ENCODE data around the gene ZFP14.

The ZFP14 gene

DNA sequence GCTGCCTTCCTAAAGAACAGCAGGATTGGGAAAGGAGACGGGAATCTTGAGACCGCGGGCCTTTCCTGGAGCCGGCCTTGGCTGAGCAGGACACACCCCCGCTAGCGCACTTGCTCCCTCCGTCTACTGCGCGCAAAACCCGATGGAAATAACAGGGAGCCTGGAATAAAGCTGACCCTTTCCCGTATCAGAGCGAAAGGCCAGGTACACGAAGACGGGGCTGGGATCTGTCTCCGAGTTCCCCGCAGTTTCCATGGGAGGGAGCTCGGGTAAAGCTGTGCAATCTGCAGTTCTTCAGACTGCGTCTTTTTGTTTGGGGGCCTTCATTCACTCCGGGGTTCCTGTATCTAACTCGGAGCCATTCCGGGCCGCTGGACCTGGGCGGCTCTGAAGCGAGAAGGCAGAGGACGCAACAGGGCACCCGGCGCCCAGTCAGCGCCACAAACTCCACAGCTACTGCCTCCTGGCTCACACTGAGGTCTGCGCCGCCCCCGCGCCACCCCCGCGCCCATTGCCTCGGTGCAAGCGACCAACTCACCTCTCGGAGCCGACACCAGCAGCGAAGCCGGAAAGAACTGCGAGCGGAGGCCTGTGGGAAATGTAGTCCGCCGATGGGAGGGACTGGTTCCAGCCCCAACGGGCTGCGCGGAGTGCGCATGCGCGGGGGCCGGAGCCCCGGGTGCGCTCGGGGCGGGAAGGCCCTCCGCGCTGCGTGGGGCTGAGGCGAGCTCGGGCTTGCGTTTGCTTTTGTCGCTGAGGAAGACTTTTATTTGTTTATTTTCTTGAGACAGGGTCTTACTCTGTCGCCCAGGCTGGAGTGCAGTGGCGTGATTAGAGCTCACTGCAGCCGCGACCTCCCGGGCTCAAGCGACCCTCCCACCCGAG, at the start of gene ZFP14:
Gene ZFP14 (minus strand): TSS at position 577 of the 885 bp plus-strand sequence. CDS start 11,309 bp downstream, outside the sequence.
- peak; percentile 97 for DNase-seq (ENCODE audit: low spot score)

DNA sequence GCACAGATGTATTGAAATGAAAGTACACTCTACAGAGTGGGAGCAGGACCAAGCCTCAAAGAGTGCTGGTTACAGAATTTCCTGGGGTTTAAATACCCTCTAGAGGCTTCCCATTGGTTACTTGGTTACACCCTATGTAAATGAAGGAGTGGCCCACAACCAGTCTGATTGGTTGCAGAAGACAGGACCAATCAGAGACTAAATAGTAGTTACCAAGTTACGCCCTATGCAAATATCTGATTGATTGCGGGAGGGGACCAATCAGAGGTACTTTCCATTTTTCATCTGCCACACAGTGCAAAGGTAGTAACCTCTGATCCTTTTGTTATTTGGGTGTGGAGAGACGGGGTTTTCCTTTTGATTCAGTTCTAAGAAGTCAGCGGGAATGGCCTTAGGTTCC, 44.9 kb upstream of the ZFP14 start:
- DNase-seq (ENCODE audit: low spot score), result no peak

DNA sequence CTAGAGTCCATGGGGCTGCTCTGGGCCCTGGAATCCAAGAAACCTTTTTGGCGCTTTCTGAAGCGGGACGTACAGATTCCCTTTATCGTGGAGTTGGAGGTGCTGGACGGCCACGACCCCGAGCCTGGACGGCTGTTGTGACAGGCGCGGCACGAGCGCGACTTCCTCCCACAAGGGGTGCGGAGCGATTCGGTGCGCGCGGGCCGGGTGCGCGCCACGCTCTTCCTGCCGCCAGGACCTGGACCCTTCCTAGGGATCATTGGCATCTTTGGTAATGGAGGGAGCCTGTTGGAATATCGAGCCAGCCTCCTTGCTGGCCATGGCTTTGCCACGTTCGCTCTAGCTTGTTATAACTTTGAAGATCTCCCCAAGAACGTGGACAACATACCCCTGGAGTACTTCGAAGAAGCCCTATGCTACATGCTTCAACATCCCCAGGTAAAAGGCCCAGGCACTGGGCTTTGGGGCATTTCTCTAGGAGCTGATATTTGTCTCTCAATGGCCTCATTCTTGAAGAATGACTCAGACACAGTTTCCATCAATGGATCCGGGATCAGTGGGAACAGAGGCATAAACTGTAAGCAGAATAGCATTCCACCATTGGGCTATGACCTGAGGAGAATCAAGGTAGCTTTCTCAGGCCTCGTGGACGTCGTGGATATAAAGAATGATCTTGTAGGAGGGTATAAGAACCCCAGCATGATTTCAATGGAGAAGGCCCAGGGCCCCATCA, 42.9 kb upstream of the ZFP14 start:
- DNase-seq (ENCODE audit: low spot score), result peak; percentile 65

DNA sequence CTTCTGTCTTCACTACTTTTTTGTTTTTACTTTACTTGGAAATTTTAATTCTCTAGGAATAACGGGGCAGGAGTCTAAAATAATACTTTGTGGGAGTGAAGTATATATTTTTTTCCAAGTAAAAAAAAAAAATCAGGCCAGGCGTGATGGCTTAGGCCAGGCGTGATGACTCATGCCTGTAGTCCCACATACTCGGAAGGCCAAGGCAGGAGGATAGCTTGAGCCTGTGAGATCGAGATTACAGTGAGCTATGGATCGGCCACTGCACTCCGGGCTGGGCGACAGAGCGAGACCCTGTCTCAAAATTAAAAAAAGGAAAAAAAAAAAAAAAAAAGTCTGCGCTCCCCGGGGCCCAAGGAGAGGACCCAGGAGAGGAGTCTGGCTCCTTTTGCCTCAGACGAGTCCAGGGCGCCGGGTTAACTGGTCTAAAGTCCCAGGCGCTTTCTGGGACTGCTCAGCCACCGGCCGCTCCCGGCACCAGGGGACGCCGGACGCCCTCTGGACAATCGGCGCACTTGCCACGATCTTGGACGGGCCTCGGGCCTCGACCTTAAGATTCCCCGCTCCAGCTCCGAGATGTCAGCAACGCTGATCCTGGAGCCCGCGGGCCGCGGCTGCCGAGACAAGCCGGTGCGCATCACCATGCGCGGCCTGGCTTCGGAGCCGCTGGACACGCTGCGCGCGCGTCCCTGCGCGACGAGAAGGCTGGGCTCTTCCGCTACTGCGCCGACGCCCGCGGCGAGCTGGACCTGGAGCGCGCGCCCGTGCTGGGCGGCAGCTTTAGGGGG, 42.2 kb upstream of the ZFP14 start:
- peak; percentile 70 for DNase-seq (ENCODE audit: low spot score)

DNA sequence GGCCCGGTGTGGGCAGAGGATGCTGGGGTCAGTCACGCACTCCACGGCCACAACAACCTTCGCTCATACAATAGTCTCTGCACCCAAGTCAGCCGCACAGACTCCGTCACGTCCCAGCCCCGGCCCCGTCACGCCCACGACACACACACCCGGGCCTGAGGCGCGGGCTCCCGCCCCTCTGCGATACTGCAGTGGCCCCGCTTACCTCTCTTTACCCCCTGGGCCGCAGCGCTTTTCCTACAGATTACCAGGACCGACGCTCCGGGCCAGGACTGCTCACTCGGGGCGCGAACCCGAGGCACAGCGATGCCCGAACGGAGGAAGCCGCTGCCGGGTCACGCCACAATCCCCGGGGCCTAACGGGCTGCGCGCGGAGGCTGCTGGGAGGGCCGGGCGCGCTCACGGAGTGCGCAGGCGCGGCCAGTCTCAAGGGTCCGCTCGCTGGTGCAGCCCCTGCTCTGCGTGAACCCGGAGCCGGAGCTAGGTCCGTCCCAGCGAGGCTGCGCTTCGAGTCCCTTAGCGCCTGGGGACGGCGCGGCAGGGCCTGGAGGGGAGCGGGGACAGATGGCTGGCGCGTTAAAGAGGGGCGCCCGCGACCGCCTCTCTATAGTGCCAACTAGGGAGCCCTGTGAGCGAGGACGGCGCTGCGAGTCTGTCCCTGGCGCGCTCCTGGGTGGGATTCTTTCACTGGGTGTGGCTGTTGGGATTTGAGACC, 39.4 kb upstream of the ZFP14 start, which contains the start of gene ZFP82:
Gene ZFP82 (minus strand): TSS at position 358 of the 715 bp plus-strand sequence. CDS start 8,855 bp downstream, outside the sequence.
- DNase-seq (ENCODE audit: low spot score), result peak; percentile 91

DNA sequence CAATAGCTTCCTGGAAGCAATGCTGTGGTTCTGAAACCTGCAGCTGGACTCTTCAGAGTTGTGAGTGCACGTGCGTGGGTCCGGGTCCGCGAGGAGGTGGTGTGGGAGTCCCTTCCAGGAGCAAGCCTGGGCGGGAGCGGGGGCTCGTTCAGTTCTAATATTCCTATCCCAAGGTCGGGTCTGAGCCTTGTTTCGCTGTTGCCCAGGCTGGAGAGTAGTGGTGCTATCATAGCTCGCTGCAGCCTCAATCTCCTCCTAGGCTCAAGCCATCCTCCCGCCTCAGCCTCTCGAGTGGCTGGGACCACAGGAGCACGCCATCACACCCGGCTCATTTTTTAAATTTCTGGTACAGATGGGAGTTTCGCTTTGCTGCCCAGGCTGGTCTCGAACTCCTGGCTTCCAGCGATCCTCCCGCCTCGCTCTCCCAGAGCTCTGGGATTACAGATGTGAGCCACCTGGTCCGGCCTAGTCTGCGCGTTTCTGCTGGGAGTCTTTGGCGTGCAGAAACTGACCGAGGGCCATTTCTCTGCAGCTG, 38.8 kb upstream of the ZFP14 start:
- no peak for DNase-seq (ENCODE audit: low spot score)

DNA sequence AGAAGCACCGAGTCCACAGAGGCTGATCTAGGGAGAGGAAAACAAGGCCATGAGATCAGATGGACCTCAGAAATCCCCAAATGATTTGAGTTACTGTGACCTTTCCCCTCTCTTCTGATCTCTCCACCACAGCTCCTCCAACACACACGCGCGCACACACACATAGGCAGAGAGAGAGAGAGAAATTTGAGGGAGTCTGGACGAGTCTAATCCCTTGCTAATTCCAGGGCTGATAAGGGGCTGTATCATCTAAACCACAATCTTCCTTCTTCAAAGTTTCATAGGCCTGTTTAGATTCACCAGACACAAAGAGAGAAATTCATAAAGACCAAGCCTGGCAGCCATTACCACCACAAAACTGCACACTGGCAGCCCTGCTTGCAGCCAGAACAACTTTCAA, 30.8 kb upstream of the ZFP14 start:
- no peak for DNase-seq (ENCODE audit: low spot score)

DNA sequence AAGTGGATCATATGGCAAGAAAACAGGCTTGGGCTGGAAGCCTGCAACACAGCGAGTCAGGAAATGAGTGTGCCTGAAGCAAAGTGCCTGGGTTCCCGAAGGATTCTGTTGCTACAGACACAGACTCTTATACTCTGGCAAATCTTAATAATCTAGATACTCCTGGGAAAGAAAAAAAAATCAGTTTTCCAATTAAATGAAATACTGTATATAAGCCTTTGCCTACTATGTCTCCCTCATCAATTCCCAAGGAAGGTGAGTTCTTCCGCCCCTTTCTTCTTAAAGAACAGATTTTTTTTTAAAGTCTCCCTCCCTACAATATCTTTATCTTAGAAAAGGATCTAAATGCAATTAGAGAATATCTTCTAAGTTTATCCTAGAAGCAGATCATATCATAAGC, 29.1 kb upstream of the ZFP14 start:
- no peak for DNase-seq (ENCODE audit: low spot score)

DNA sequence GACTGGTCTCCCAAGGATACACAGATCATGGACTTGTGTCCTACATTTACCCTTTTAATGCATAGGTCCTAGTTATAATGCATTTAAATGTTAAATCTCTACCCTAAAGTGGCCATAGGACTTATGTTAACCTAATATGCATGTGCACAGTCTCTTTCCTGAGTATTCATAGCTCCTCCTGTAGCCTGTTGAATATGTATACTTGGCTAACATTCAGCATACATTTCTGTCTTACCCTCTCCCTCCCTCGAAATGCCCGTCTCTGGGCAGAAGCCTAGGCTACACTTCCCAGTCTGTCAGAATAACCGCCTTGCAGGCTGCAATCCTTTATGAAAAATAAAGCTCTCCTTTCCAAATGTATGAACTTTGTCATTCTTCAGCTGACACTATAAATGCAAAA, 25.5 kb upstream of the ZFP14 start:
- no peak for DNase-seq (ENCODE audit: low spot score)

DNA sequence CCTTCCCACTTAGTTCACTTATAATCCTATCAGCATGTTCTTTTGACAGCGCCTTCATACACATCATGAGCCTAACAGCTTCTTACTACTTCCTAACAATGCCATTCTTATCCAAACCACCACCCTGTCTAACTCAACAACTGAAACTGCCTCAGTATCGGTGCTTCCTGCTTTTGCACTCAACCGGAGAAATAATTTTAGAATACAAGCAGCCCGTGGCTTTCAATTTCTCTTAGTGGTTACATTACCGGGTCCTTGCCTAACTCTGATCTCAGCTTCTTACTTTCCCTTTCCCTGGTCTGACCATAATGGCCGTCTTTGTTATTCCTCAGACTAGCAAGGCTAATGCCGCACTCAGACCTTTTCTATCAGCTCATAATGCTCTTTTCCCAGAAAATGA, 22.5 kb upstream of the ZFP14 start:
- DNase-seq (ENCODE audit: low spot score), result no peak

DNA sequence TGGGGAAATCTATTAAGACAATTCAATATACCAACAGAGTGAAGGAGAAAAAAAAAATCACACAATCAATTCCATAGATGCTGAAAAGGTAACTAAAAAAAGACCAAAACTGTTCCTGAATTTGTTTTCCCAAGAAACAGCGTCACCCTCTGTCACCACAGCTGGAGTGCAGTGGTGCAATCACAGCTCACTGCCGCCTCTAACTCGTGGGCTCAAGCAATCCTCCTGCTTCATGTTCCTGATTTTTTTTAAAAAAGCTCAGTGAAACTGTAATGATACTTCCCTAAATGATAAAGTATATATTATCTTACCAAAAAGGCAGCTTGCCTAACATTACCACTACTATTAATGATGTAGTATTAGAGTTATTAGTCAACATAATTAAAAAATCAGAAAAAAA, 19.6 kb upstream of the ZFP14 start:
- no peak for DNase-seq (ENCODE audit: low spot score)

DNA sequence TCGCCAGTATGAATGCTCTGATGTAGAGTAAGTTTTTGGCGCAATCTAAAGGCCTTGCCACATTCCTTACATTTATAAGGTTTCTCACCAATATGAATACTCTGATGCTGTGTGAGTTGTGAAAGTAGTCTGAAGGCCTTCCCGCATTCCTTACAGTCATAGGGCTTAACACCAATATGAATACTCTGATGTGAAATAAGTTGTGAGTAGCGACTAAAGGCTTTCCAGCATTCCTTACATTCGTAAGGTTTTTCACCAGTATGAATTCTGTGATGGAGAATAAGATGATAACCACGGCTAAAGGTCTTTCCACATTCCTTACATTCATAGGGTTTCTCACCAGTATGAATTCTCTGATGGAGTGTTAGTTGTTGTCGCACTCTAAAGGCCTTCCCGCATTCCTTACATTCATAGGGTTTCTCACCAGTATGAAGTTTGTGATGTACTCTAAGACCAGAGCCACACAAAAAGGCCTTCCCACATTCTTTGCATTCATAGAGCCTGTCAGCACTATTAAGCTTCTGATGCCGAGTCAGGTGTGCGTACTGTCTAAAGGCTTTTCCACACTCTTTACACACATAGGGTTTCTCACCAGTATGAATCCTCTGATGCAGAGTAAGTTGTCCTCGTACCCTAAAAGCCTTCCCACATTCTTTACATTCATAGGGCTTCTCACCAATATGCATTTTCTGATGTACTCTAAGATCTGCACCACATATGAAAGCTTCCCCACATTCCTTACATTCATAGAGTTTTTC, 14.1 kb upstream of the ZFP14 start:
- DNase-seq (ENCODE audit: low spot score), result no peak

DNA sequence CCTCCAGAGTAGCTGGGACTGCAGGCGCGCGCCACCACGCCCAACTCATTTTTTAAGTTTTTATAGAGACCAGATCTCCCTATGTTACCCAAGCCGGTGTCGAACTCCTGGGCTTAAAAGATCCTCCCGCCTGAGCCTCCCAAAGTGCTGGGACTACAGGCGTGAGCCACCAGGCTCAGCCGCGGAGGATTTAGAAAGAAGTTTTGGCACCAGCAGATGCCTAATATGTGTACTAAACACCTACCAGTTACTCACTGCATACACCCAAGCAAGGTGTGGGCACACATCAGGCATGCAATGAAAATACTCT, 464 bp upstream of the ZFP14 start:
- no peak for DNase-seq (ENCODE audit: low spot score)

DNA sequence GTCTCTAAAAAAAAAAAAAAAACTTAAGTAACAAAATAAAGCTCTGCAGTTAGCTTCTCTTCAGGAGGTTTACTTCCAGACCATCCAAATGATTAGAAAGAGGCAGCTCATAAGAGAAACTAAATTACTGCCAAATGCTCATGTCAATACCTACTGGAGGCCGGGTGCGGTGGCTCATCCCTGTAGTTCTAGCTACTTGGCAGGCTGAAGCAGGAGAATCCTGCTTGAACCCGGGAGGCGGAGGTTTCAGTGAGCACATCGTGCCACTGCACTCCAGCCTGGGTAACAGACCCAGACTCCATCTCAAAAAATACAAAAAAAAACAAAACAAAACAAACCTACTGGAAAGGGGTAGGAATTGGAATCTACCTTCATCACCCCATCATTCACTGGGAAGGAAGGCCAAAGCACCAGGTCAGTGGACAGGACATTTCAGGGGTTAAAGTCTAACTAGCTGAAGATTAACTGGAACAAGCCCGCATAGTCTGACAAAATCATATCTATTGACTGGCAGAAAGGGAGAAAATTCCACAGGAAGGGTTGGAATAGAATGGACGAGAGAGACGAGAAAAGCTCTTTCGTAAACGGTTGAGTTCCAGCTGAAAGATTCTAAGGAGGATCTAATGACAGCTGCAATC, 1.3 kb downstream of the ZFP14 start:
- DNase-seq (ENCODE audit: low spot score), result no peak

DNA sequence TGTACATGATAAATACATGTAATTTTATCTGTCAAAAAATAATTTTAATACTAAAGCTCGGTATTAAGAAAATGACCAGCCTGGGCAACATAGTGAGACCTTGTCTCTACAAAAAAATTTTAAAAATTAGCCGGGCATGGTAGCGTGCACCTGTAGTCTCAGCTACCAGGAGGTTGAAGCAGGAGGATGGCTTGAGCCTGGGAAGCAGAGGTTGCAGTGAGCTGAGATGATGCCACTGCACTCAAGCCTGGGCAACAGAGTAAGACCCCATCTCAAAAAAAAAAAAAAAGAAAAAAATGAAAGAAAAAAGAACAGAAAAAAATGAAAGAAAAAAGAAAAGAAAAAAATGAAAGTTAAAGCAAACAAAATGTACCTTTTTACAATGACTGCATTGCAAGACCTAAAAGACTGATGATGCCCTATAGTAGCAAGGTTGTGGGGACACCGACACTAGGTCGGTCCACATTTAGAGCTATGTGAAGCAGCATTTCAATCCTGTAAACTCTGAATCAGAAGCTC, 5.3 kb downstream of the ZFP14 start:
- no peak for DNase-seq (ENCODE audit: low spot score)

DNA sequence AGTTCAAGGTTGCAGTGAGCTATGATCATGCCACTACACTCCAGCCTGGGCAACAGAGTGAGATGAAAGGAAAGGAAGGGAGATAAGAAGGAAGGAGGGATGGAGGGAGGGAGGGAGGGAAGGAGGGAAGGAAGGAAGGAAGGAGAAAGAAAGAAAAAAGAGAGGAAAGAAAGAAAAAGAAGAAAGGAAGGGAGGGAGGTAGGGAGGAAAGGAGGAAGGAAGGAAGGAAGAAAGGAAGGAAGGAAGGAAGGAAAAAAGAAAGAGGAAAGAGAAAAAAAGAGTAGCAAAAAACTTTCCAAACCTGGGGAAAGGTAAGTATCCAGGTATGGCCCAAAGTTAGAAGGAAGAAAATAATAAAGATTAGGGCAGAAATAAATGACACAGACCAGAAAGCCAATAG, 7.1 kb downstream of the ZFP14 start:
- no peak for DNase-seq (ENCODE audit: low spot score)

DNA sequence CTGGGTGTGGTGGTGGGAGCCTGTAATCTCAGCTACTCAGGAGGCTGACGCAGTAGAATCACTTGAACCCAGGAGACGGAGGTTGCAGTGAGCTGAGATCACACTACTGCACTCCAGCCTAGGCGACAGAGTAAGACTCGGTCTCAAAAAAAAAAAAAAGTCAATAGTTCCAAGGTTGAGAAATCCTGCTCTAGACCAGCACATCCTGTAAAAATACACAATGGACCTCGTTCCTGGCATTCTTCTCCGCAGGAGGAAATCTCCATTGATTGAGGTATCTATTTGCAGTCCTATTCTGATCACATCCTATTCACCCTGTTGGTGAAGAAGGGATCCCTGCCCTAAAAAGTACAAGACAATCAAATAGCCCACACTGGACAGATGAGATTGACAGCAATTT, 15.2 kb downstream of the ZFP14 start:
- DNase-seq (ENCODE audit: low spot score), result no peak

DNA sequence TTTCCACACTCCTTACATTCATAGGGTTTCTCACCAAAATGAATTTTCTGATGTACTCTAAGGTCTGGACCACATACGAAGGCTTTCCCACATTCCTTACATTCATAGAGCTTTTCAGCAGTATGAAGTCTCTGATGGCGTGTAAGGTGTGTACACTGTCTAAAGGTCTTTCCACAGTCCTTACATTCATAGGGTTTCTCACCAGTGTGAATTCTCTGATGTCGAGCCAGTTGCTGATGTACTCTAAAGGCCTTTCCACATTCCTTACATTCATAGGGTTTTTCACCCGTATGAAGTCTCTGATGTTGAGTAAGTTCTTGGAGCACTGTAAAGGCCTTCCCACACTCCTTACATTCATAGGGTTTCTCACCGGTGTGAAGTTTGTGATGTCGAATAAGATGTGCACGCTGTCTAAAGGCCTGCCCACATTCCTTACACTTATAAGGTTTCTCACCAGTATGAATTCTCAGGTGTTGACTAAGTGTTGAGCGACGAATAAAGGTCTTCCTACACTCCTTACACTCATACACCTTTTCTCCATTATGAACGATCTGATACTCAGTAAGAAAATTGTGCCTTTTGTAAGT, 38.1 kb downstream of the ZFP14 start:
- no peak for DNase-seq (ENCODE audit: low spot score)

DNA sequence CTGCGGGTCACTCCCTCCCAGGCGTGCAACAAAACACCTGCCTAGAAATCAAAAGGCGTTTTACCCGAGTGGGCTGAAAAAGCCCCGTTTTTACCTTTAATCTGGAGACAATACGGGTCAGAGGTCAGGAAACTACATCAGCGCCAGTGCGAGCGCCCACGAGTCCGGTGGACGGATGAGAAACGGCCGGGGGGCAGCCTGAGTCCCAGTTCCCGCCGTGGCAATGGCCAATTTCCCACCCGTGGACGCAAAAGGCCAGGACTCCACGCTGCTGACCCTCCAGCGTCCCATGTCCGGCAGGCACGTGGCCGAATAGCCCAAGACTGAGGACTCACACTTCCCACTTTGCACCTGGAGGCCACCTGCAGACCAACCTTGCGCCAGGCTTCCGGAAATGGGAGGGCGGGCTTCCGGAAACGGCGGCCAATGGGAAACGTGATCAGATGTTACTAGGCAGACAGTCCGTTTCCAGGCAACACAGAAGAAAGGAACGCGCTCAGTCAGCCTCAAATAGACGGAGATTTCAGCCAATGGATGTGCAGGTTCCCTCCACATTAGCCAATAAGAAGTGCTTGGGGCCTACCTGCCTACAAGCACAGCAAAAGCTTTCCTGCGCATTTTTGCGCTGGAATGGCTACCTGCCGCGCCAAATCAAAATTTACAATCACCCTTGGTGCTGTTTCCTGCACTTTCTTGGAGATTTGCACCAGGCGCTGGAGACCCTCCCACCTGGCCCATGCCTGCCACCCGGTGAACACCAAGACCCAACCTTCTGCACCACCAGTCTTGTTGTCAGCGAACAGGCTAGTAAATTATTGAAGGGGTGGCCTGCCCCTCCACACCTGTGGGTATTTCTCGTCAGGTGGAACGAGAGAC, 47.4 kb downstream of the ZFP14 start:
- peak; percentile 92 for DNase-seq (ENCODE audit: low spot score)
